Omental fat pad (tissue), 4 donors: ENCODE measurements around the gene LHCGR. TPM values are rescaled to one million over a fixed set of nuclear protein-coding genes. Genes with fewer than 3 reads are reported as not detected.
A peak's percentile ranks its signal among the peaks of the same experiment; 100 is the strongest.

Source experiments
- ATAC-seq: fragments of 150-250 bp; one replicate; pipeline ENCODE4 v1.9.1; 2016; ENCODE audit warnings: mild to moderate bottlenecking, moderate library complexity; ENCODE audit not compliant: low FRiP score
- DNase-seq: peaks from one replicate; pipeline ENCODE4 v3.0.0-alpha.2; 2019; ENCODE audit warnings: low spot score
- total RNA-seq, 4 donors: library from RNA; depleted of rRNA; stranded (reverse); fragments of >200 nt; gene quantifications; one replicate each; pipeline ENCODE4 v1.1.0, GENCODE V29; 2016
- TF ChIP-seq, protein P1 (sequence below), 3 donors: fragments of 450-650 bp; IDR thresholded peaks; one replicate each; pipeline ENCODE4 v1.5.1; 2016 to 2017; ENCODE audit warnings: antibody characterized with exemption in 3 of 3, mild to moderate bottlenecking in 3 of 3, moderate library complexity in 2 of 3

Gene LHCGR
- 10 to 100 TPM in 1 of 4 donors, 1 to 10 TPM in 1, under 1 TPM in 1, not detected in 1; 0.96 to 13.1 (median 1.2) TPM for total RNA-seq

DNA sequence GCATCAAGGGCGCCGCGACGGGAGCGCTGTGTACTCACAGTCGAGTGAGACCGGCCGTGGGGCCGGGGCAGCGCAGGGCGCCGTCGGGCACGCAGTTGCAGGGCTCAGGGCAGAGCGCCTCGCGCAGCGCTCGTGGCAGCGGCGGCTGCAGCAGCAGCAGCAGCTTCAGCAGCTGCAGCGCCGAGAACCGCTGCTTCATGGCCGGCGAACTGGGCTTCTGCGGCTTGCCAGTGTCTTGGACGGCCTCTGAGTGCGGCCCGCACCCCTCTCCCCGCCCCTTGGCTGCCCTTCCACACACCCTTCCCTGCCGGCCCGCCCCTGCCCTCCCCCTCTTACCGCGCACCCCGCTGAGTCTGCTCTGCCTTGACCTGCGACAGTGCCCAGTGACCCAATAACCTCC lies at the start of gene LHCGR:
TSS of gene LHCGR (minus strand) at position 252 of the 400 bp plus-strand sequence. CDS start at position 199, 53 bp downstream.
- TF ChIP-seq, protein P1, sequence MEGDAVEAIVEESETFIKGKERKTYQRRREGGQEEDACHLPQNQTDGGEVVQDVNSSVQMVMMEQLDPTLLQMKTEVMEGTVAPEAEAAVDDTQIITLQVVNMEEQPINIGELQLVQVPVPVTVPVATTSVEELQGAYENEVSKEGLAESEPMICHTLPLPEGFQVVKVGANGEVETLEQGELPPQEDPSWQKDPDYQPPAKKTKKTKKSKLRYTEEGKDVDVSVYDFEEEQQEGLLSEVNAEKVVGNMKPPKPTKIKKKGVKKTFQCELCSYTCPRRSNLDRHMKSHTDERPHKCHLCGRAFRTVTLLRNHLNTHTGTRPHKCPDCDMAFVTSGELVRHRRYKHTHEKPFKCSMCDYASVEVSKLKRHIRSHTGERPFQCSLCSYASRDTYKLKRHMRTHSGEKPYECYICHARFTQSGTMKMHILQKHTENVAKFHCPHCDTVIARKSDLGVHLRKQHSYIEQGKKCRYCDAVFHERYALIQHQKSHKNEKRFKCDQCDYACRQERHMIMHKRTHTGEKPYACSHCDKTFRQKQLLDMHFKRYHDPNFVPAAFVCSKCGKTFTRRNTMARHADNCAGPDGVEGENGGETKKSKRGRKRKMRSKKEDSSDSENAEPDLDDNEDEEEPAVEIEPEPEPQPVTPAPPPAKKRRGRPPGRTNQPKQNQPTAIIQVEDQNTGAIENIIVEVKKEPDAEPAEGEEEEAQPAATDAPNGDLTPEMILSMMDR (IDR thresholded peaks at IDR 0.05) = no peak
- DNase-seq (no peak), ATAC-seq (peak; percentile 44)

GRCh38 chr2:48799601-48800000 lies 44.1 kb upstream of the LHCGR start:
- TF ChIP-seq, protein P1 (IDR thresholded peaks at IDR 0.05) = no peak
- ATAC-seq (no peak), DNase-seq (no peak)

DNA sequence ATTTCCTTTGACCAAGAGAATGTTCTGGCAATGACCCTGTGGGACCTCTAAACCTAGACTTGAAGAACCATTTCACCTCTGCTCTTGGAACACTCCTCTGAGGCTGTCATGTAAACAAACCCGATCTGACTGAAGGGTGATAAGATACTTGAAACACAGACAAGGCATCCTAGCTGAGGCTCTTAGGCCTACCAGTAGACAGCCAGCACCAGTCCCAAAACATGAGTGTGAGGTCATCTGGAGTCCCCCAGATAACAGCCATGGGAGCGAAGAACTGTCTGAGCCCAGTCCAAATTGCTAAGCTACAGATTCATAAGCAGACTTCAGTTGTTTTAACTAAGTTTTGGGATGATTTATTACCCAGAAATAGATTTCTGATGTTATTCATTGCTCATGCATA lies 39.5 kb upstream of the LHCGR start:
- DNase-seq = no peak
- TF ChIP-seq, protein P1 (IDR thresholded peaks at IDR 0.05) = no peak
- ATAC-seq = no peak

DNA sequence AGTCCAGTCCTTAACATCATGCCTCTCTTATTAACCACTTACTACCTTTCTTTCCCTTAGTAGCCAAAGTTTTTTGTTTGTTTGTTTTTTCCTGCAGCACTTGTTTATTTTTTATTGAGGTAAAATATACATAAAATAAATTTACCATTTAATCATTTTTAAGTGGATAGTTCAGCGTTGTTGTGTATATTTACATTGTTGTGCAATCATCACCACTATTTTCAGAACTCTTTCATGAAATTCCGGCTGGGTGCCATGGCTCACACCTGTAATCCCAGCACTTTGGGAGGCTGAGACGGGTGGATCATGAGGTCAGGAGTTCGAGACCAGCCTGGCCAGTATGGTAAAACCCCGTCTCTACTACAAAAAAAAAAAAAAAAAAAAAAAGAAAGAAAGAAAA lies 38.1 kb upstream of the LHCGR start:
- ATAC-seq = no peak
- TF ChIP-seq, protein P1 (IDR thresholded peaks at IDR 0.05) = no peak
- no peak for DNase-seq

- DNase-seq (no peak), ATAC-seq (no peak)
- TF ChIP-seq, protein P1 (IDR thresholded peaks at IDR 0.05) = no peak
These were observed 36.5 kb upstream of the LHCGR start for GRCh38 chr2:48792030-48792429.

DNA sequence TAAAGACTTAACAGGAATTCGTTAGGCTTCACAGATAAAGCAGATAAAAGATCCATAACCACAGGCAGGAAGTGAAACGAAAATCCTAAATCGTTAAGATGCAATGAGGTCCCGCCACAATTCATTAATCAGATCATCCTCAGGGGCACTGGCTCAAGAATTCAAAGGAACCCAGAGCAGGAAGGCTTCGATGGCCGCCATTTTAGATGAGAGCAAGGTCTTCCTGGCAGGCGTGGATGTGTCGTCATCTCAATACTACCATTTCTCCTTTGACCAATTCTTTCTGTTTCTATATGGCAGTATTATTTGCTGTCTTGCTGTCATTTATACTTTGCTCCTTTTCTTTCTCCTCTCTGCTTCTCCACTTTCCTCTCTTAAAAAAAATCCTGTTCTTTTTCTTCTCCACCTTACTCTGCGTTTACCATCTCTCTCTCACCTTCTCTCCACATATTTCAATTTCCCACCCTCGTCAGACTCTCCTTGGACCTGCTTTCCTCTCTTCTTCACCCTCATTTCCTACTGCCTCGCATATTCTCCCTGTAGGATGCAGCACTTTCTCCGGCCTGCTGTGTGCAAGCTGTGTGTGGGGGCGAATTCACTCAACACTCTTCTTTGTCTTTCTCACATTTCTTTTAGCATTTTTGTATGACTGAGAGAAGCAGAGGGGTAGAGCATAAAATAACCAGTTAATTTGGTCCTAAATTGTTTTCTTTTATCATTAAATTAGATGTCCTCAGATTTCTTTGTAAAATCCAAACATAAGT lies 35.1 kb upstream of the LHCGR start:
- TF ChIP-seq, protein P1 (IDR thresholded peaks at IDR 0.05) = no peak
- ATAC-seq (no peak), DNase-seq (no peak)

DNA sequence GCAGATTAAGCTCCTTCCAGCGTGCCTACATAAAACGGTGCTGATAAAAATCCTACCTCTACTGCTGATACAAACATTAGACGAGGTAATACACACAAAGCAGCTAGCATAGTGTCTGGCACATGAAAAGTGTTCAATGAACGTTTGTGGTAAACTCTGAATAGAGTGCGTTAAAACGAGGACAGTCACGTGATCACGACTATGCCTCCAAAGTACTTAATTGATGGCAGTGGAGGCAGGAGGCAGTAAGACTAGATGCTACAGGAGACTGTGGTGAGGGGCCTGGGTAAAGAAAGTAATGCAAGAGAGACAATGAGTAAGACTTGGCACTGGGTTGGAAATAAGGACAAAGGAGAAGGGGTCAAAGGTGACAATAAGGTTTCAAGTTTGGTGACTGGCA lies 32.1 kb upstream of the LHCGR start:
- no peak for DNase-seq
- TF ChIP-seq, protein P1 (IDR thresholded peaks at IDR 0.05) = no peak
- no peak for ATAC-seq
